Measurements from ENCODE around the gene TAF5L.

The TAF5L gene

GRCh38 chr1:229617351-229618100 is 8.4 kb downstream of the TAF5L start:
- Mint-ChIP-seq H3K4me3 (no peak overlapping the region), H3K27me3 (ENCODE audit: low read depth) (no peaks in the 10 kb centered on the region), H3K36me3 (ENCODE audit: low read depth) (peaks cover 10% of the 10 kb centered on the region), H3K4me1 (no peaks in the 10 kb centered on the region), H3K27ac (no peak overlapping the region), H3K9me3 (no peaks in the 10 kb centered on the region)
- no peak for TF ChIP-seq CTCF (IDR thresholded peaks at IDR 0.05; ENCODE audit: unreplicated experiment in 3 of 3)

GRCh38 chr1:229614701-229615100 is 11.2 kb downstream of the TAF5L start:
- no peaks in the 10 kb centered on the region for H3K27me3 Mint-ChIP-seq (ENCODE audit: low read depth)
- no peaks in the 10 kb centered on the region for H3K4me1 Mint-ChIP-seq
- no peak for TF ChIP-seq CTCF (IDR thresholded peaks at IDR 0.05; ENCODE audit: unreplicated experiment in 3 of 3)
- no peak overlapping the region for H3K27ac Mint-ChIP-seq
- peaks cover 35% of the 10 kb centered on the region for H3K36me3 Mint-ChIP-seq (ENCODE audit: low read depth)
- no peaks in the 10 kb centered on the region for H3K9me3 Mint-ChIP-seq
- H3K4me3 Mint-ChIP-seq: no peak overlapping the region

- no peaks in the 10 kb centered on the region for H3K27me3 Mint-ChIP-seq (ENCODE audit: low read depth)
- no peaks in the 10 kb centered on the region for H3K9me3 Mint-ChIP-seq
- no peaks in the 10 kb centered on the region for H3K4me1 Mint-ChIP-seq
- no peak for TF ChIP-seq CTCF (IDR thresholded peaks at IDR 0.05; ENCODE audit: unreplicated experiment in 3 of 3)
- peaks cover 42% of the 10 kb centered on the region for H3K36me3 Mint-ChIP-seq (ENCODE audit: low read depth)
- no peak overlapping the region for H3K27ac Mint-ChIP-seq
- no peak overlapping the region for H3K4me3 Mint-ChIP-seq
These were observed 12.0 kb downstream of the TAF5L start for GRCh38 chr1:229613938-229614337.

GRCh38 chr1:229608590-229608989 is 17.3 kb downstream of the TAF5L start:
- H3K27me3 Mint-ChIP-seq (ENCODE audit: low read depth): no peaks in the 10 kb centered on the region

GRCh38 chr1:229607370-229607769 is 18.6 kb downstream of the TAF5L start:
- H3K4me1 Mint-ChIP-seq: no peaks in the 10 kb centered on the region

More at GRCh38 chr1:229608590-229608989, 17.3 kb downstream of the TAF5L start:
- Mint-ChIP-seq H3K4me3 (no peak overlapping the region), H3K36me3 (ENCODE audit: low read depth) (peaks cover 88% of the 10 kb centered on the region), H3K9me3 (no peaks in the 10 kb centered on the region), H3K27ac (no peak overlapping the region), H3K4me1 (no peaks in the 10 kb centered on the region)
- TF ChIP-seq CTCF (IDR thresholded peaks at IDR 0.05; ENCODE audit: unreplicated experiment in 3 of 3): no peak

More at GRCh38 chr1:229607370-229607769, 18.6 kb downstream of the TAF5L start:
- H3K4me3 Mint-ChIP-seq: no peak overlapping the region
- H3K36me3 Mint-ChIP-seq (ENCODE audit: low read depth): peaks cover 84% of the 10 kb centered on the region
- no peak for TF ChIP-seq CTCF (IDR thresholded peaks at IDR 0.05; ENCODE audit: unreplicated experiment in 3 of 3)
- no peak overlapping the region for H3K27ac Mint-ChIP-seq
- no peaks in the 10 kb centered on the region for H3K27me3 Mint-ChIP-seq (ENCODE audit: low read depth)
- no peaks in the 10 kb centered on the region for H3K9me3 Mint-ChIP-seq
